Kidney (tissue), 14 donors: ENCODE measurements around the gene SLC44A4. TPM values are rescaled to one million over a fixed set of nuclear protein-coding genes. Genes with fewer than 3 reads are reported as not detected.
"Not testable (repeated sequence)": the region's sequence is repeated elsewhere in the genome, so short reads cannot be mapped to it uniquely, and the experiment has no call there.

Source experiments
- DNase-seq, 5 donors: peaks; one replicate each; pipeline ENCODE4 v3.0.0-alpha.2; 2013 to 2020
- FAIRE-seq: peaks from 2 replicates; lab custom pipeline; 2012; peaks lifted over from hg19 to GRCh38; lab: Jason Lieb, UNC
- H3K27ac ChIP-seq, 2 donors: one replicate each; pipeline ENCODE4 v1.7.0; 2013; ENCODE audit warnings: low read depth in 2 of 2, low read length in 2 of 2, inconsistent platforms in 1 of 2
- H3K27me3 ChIP-seq: one replicate; pipeline ENCODE4 v1.7.1; 2013; ENCODE audit warnings: low read length, inconsistent platforms; ENCODE audit not compliant: control insufficient read depth, insufficient read depth
- H3K36me3 ChIP-seq, 3 donors: one replicate each; pipeline versions ENCODE4 v1.7.0 to v1.7.1; 2013; ENCODE audit warnings: low read length in 3 of 3, control low read depth in 1 of 3, inconsistent platforms in 1 of 3; ENCODE audit not compliant: insufficient read depth in 3 of 3, control insufficient read depth in 2 of 3
- H3K4me1 ChIP-seq, 3 donors: one replicate each; pipeline versions ENCODE4 v1.7.0 to v1.7.1; 2013; ENCODE audit warnings: low read length in 3 of 3, inconsistent platforms in 1 of 3, low read depth in 1 of 3; ENCODE audit not compliant: control insufficient read depth in 2 of 3, insufficient read depth in 2 of 3
- H3K4me3 ChIP-seq, 3 donors: one replicate each; pipeline versions ENCODE4 v1.7.0 to v1.8.1; 2013; ENCODE audit warnings: low read length in 3 of 3, control low read depth in 1 of 3, inconsistent platforms in 1 of 3
- H3K9ac ChIP-seq, 3 donors: one replicate each; pipeline versions ENCODE4 v1.7.0 to v1.7.1; 2013; ENCODE audit warnings: low read length in 3 of 3, control low read depth in 1 of 3, inconsistent platforms in 1 of 3
- H3K9me3 ChIP-seq, 3 donors: one replicate each; pipeline versions ENCODE4 v1.7.0 to v1.7.1; 2013; ENCODE audit warnings: low read length in 3 of 3, control low read depth in 1 of 3, inconsistent platforms in 1 of 3; ENCODE audit not compliant: control insufficient read depth in 2 of 3, insufficient read depth in 1 of 3
- CTCF ChIP-seq: IDR thresholded peaks from 3 replicates; pipeline ENCODE4 v1.5.1; 2012; ENCODE audit warnings: mild to moderate bottlenecking, moderate library complexity, borderline replicate concordance; ENCODE audit not compliant: insufficient read depth; ENCODE audit errors: extremely low read depth
- intact Hi-C: fragments of 100-400 bp; cut with DNase I; formaldehyde crosslinking; loops from one replicate; pipeline ENCODE4 v1.11.1; 2022
- polyA plus RNA-seq: library from polyadenylated mRNA; stranded (reverse); fragments of 350-450 nt; fragmentation: Illumina TruSeq; extraction: RNeasy Lipid Tissue Mini Kit (QIAGEN cat#74804); gene quantifications from one replicate; pipeline ENCODE4 v1.2.3, GENCODE V29; 2014; ENCODE audit warnings: low read depth, low replicate concordance; ENCODE audit not compliant: insufficient read depth
- total RNA-seq: library from RNA; stranded (reverse); fragmentation: NEBNext Ultra II Directional; extraction: Animal tissue kit (Norgen Biotek cat#: 25700); gene quantifications from one replicate; pipeline ENCODE4 v1.2.1, GENCODE V29; 2021
- donor health status: control.
- donor health status: control.
- donor health status: control.
- donor health status: control.
- donor health status: control.
- donor health status: DM: yes; HTN: yes; CAD: no.
- donor health status: Normal renal cell carcinoma (clear cell type).

The SLC44A4 gene
- total and polyA plus RNA-seq, 2 donors from 2014 or later: 37.4 to 137 TPM

- H3K27me3 ChIP-seq: no peaks in the 10 kb centered on the region
- H3K27ac ChIP-seq: no peak overlapping the region
- no peak for TF ChIP-seq CTCF
- FAIRE-seq: no peak
- DNase-seq: no peak
- H3K9me3 ChIP-seq: no peaks in the 10 kb centered on the region
- H3K9ac ChIP-seq: no peak overlapping the region
- peaks cover 0 to 6% (median 0%) of the 10 kb centered on the region in 3 donors for H3K4me1 ChIP-seq
- H3K36me3 ChIP-seq: peaks cover 0 to 15% (median 13%) of the 10 kb centered on the region in 3 donors
- intact Hi-C loops: no loop called here
- no peak overlapping the region for H3K4me3 ChIP-seq
Measured at GRCh38 chr6:31858707-31859106, 20.1 kb downstream of the SLC44A4 start.

- H3K36me3 ChIP-seq: peaks cover 0 to 15% (median 13%) of the 10 kb centered on the region in 3 donors
Measured at GRCh38 chr6:31857774-31858173, 21.0 kb downstream of the SLC44A4 start.

GRCh38 chr6:31851980-31852718 lies 26.6 kb downstream of the SLC44A4 start:
- H3K27me3 ChIP-seq, H3K4me1 ChIP-seq, H3K9me3 ChIP-seq, H3K4me3 ChIP-seq, H3K36me3 ChIP-seq, intact Hi-C loops, H3K9ac ChIP-seq, DNase-seq, H3K27ac ChIP-seq, FAIRE-seq: not testable (repeated sequence)

More at GRCh38 chr6:31857774-31858173, 21.0 kb downstream of the SLC44A4 start:
- H3K27me3 ChIP-seq, H3K4me3 ChIP-seq, intact Hi-C loops, DNase-seq, H3K4me1 ChIP-seq, FAIRE-seq, H3K27ac ChIP-seq, H3K9me3 ChIP-seq, H3K9ac ChIP-seq: not testable (repeated sequence)

GRCh38 chr6:31851485-31851832 lies 27.3 kb downstream of the SLC44A4 start:
- H3K4me3 ChIP-seq: no peak overlapping the region
- H3K27ac ChIP-seq: no peak overlapping the region
- H3K27me3 ChIP-seq: no peaks in the 10 kb centered on the region
- H3K9me3 ChIP-seq: no peaks in the 10 kb centered on the region
- H3K4me1 ChIP-seq: no peaks in the 10 kb centered on the region
- no peak for FAIRE-seq
- DNase-seq: no peak
- H3K9ac ChIP-seq: no peak overlapping the region
- H3K36me3 ChIP-seq: no peaks in the 10 kb centered on the region
- TF ChIP-seq CTCF: no peak
- intact Hi-C loops: no loop called here
